Esophagus (tissue), 2 donors: ENCODE measurements around the gene ZFAND4. TPM values are rescaled to one million over a fixed set of nuclear protein-coding genes. Genes with fewer than 3 reads are reported as not detected.

Experiments
- polyA plus RNA-seq, 2 donors: library from polyadenylated mRNA; stranded (reverse); fragments of 200-250 nt; gene quantifications; one replicate each; pipeline ENCODE4 v1.2.3, GENCODE V29; 2013
- donor health status: healthy with polysubstance abuse.
- donor health status: Bipolar disorder and iron deficiency.

The ZFAND4 gene
- polyA plus RNA-seq, 2 donors, result 1.9 to 2.2 TPM

Other genes starting within 250 kb of the ZFAND4 start
- gene WASHC2C, start 54.5 kb upstream of the ZFAND4 start, polyA plus RNA-seq, result 10 to 100 TPM in 1 of 2 donors, 1 to 10 TPM in 1; 9.6 to 16.0 TPM
- gene AGAP4, start 174.7 kb upstream of the ZFAND4 start, polyA plus RNA-seq, result 10 to 100 TPM in 1 of 2 donors, 1 to 10 TPM in 1; 5.7 to 18.5 TPM